Measurements from ENCODE around the gene SYMPK.

The SYMPK gene

GRCh38 chr19:45895519-45895972 is 32.6 kb upstream of the SYMPK start:
- TF ChIP-seq ZNF274 (IDR thresholded peaks at IDR 0.05; ENCODE audit: low read depth, low read length): no peak
- no peak overlapping the region for H3K4me3 ChIP-seq (ENCODE audit: low read length)

DNA sequence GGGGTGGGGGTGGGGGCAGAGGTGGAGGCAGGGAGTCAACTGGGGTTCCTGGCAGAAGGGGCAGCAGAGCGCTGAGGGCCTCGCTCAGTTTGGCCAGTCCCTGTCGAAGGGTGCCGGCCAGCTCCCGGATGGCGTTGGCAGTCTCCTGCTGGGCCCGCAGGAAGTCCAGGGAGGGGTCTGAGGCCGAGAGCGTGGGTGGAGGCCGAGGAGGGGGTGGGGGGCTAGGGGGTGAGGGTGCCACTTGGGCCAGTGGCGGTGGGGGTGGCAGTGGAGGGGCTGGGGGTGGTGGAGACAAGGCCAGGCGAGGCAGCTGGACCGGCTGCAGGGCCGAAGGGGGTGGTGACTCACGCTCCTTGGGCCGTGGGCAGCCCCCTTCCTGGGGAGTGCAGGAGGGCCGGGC is 27.9 kb upstream of the SYMPK start:
- H3K4me3 ChIP-seq (ENCODE audit: low read length): no peak overlapping the region
- no peak for TF ChIP-seq ZNF274 (IDR thresholded peaks at IDR 0.05; ENCODE audit: low read depth, low read length)

- H3K4me3 ChIP-seq (ENCODE audit: low read length): no peak overlapping the region
- no peak for TF ChIP-seq ZNF274 (IDR thresholded peaks at IDR 0.05; ENCODE audit: low read depth, low read length)
These were observed 26.4 kb upstream of the SYMPK start for GRCh38 chr19:45889210-45889885.

DNA sequence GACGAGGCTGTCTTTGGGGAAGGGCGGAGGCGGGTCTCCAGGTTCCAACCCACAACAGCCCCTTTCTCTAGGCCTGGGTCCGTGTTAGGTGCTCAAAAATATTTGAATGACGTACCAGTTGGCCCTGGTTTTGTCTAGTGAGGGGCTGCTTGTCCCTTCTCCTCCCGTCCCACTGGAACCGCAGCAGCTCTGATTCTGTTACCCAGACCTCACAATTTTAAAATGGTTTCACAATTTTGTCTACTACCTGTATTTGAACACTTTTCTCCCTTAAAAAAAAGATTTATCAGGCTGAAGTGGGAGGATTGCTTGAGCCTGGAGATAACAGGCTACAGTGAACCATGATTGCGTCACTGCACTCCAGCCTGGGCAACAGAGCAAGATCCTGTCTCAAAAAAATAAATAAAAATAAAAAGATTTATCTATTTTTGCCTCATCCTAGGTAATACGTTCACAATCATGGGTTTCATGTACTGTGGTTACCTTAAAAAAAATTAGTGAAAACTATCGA is 24.3 kb upstream of the SYMPK start:
- TF ChIP-seq ZNF274 (IDR thresholded peaks at IDR 0.05; ENCODE audit: low read depth, low read length): no peak
- H3K4me3 ChIP-seq (ENCODE audit: low read length): peak overlapping the region; percentile 57

DNA sequence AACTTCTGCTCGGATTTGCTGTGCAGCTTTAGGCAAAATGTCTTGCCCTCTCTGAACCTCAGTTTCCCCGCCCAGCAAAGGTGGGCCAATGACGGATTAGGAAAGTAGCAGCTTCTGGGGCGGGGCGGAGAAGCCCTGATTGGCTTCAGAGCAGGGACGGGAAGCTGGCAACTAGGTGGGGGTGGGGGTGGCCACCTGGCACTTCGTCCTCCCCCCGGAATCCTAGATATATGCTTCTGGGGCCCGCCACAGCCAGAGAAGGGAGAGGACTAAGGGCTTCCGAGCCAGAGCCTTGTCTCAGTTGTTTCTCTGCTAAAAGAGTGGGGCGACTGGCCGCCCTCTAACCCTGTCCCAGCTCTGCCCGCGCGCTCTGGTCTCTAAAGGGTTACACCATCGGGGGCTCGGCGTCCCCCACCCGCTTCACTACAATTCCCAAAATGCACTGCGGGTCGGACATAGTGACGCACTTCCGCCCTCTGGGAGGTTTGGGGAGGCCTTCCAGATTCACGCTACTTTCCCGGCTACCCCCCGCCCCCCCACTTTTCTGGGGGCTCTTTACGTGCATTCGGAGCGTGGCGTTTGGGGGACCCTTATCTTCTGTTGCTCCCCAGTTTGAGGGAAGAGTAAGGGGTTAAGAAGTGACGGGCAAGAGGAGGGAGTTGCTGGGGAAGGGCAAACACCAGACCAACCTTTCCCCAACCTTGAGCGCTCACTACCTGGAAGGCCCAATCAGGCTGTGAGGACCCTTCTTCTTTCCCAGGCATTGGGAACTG is 23.7 kb upstream of the SYMPK start:
- peak overlapping the region; percentile 57 for H3K4me3 ChIP-seq (ENCODE audit: low read length)
- TF ChIP-seq ZNF274 (IDR thresholded peaks at IDR 0.05; ENCODE audit: low read depth, low read length): no peak

DNA sequence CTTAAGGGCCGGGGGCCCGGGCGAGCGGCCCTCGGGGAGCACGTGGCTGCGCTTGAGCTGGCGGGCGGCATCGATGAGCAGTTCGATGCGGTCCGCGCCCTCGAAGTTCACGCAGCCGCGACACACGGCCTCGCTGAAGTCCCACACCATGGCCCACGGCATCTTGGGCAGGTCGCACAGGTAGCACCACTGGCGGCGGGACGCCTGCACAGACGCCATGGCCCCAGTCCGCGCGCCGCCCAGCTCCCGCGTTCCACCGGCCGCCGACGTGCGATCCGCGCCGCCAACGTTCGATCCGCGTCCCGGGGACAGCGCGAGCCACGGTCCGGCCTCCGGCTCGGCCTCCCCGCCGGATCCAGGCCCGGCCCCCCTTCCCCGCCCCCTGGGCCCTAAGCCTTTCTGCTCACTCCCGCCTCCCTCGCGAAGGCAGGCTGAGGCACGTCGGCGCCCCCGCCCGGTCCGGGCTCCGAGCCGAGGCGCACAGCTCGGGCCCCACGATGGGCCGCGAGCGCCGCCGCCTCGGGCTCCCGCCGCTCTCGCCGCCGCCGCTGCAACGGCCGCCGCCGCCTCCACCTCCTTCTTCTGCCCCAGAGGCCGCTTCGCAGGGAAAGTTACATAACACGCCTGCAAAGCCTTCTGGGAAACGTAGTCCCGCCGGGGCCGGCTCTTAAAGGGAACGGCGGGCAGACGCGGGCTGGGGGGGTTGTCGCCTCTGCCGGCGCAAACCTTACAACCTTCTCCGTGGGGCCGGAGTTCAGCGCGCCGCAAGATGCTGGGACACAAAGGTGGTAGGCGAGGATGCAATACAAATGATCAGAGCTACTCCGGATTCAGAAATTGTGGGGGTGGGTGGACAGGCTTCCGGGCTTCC is 22.8 kb upstream of the SYMPK start, which contains the start of gene IRF2BP1:
Gene IRF2BP1, minus strand, starts transcription at position 586 of the 871 bp plus-strand sequence. Its CDS starts 367 bp downstream, at position 219.
- TF ChIP-seq ZNF274 (IDR thresholded peaks at IDR 0.05; ENCODE audit: low read depth, low read length): no peak
- peak within 1 kb of the TSS; percentile 57 for H3K4me3 ChIP-seq (ENCODE audit: low read length)

- no peak for TF ChIP-seq ZNF274 (IDR thresholded peaks at IDR 0.05; ENCODE audit: low read depth, low read length)
- peak overlapping the region; percentile 57 for H3K4me3 ChIP-seq (ENCODE audit: low read length)
These were observed 22.0 kb upstream of the SYMPK start for GRCh38 chr19:45884682-45885555.

GRCh38 chr19:45883881-45884681 is 21.1 kb upstream of the SYMPK start:
- no peak overlapping the region for H3K4me3 ChIP-seq (ENCODE audit: low read length)

DNA sequence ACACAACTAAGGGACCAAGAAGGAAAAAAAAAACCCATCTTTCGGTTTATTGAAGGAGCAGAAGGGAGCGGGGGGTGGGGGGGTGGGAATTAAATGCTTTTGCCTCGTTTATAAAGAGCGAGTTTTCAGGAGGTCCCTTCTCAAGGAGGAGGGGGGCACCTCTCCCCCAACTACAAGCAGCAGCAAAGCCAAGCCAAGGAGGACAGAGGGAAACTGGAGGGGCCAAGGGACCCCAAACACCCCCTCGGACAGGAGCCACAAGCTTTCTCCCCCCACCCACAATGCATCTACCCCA is 20.6 kb upstream of the SYMPK start:
- no peak overlapping the region for H3K4me3 ChIP-seq (ENCODE audit: low read length)
- no peak for TF ChIP-seq ZNF274 (IDR thresholded peaks at IDR 0.05; ENCODE audit: low read depth, low read length)

More at GRCh38 chr19:45883881-45884681, 21.1 kb upstream of the SYMPK start:
- TF ChIP-seq ZNF274 (IDR thresholded peaks at IDR 0.05; ENCODE audit: low read depth, low read length): no peak

DNA sequence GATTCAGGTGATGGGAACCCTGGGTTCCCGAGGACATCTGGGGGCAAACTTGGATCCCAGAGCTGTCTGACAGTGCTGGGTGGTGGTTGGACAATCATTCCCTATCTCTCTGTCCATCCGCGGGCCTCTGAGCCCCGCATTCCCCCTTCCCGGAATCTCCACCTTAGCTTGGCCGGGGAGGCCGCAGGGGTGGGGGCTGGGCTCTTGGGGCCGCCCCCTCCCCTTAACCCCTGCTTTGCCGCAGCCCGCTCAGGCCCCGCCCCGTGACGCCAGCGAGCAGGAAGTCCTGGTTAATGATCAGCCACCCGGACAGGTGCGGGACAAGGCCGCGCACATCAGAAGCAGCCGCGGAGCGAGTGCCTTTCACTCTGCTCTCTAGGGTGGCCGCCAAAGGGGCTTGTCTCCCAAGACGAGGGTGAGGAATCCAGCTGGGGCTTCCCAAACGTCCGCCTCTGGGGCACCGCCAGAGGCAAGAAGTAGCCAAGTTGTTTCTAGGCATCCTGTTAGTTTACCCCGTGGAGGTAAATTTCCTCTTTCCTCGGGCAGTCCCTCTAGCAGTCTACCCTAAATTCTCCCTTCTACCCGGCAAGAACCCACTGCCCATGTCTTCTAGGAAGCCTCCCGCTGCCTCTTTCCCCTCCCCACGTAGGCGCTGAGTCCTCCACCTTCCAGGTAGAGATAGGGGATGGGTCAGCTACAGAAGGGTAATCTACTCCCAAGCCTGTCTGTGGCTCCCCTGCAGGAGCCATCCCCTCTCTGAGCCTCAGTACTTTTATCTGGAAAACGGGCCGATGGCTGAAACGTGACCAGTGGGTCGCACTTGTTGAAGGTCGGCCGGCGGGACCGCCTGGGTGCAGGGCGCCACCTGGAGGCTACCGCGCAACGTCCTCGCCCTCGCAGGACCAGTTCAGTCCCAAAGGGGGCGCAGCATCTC is 20.0 kb upstream of the SYMPK start:
- peak overlapping the region; percentile 55; the same call in 1 of the 2 replicates for H3K4me3 ChIP-seq (ENCODE audit: low read length)
- TF ChIP-seq ZNF274 (IDR thresholded peaks at IDR 0.05; ENCODE audit: low read depth, low read length): no peak

DNA sequence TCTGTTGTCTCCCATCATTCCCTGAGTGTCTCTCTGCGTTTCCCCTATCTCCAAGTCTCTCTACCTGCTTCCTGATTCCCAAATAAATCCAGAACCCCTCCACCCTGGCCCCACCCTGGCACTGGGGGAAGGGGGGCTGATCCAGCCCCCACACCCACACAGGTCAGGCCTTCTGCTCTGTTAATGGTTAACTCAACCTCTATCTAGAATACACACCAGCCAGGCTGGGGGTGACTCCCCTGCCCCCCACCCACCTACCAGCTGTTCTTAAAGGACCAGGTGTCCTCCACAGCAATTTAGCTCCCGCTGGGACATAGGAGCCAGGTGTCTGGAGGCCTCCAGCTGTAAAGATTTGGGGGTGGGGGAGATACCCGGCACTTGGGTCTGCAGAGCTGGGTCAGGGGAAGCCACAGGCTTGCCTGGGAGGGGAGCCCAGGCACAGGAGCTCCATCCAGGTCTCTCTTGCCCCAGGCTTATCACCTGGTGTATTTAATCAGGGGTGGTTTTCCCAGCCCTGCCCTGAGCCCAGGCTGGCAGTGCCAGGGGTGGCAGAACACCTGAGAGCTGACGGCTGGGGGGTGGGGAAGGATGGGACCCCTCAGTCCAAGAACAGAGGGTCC is 19.1 kb upstream of the SYMPK start:
- TF ChIP-seq ZNF274 (IDR thresholded peaks at IDR 0.05; ENCODE audit: low read depth, low read length): no peak
- H3K4me3 ChIP-seq (ENCODE audit: low read length): no peak overlapping the region; the same call in 1 of the 2 replicates
